Keratinocyte (primary cell): ENCODE data around the gene C10orf95. TPM values are rescaled to one million over a fixed set of nuclear protein-coding genes. Genes with fewer than 3 reads are reported as not detected.

ENCODE experiments used
- DNase-seq: peaks from one replicate; pipeline ENCODE4 v3.0.0-alpha.2; 2011; ENCODE audit warnings: low read depth, missing footprints, low spot score
- FAIRE-seq: peaks from 2 replicates; lab custom pipeline; 2011; peaks lifted over from hg19 to GRCh38; lab: Jason Lieb, UNC
- H2AFZ ChIP-seq: 2 replicates; pipeline ENCODE4 v1.6.0; 2012; ENCODE audit warnings: low read length, control low read depth, inconsistent platforms; ENCODE audit not compliant: control insufficient read depth
- H3K27ac ChIP-seq: 2 replicates; pipeline ENCODE4 v1.5.1; 2011; ENCODE audit warnings: low read length; ENCODE audit not compliant: control insufficient read depth, insufficient read depth
- H3K27me3 ChIP-seq: 3 replicates; pipeline ENCODE4 v1.6.0; 2011; ENCODE audit warnings: low read length; ENCODE audit not compliant: control insufficient read depth, insufficient read depth; ENCODE audit errors: extremely low read depth
- H3K36me3 ChIP-seq, 2 experiments: 2 replicates in 1 of 2; 3 replicates in 1 of 2; pipeline ENCODE4 v1.5.1; 2011; ENCODE audit warnings: low read length in 2 of 2, mild to moderate bottlenecking in 1 of 2; ENCODE audit not compliant: control insufficient read depth in 2 of 2, insufficient read depth in 2 of 2; ENCODE audit errors: extremely low read depth in 1 of 2
- H3K4me1 ChIP-seq: 3 replicates; pipeline ENCODE4 v1.5.1; 2011; ENCODE audit warnings: low read length; ENCODE audit not compliant: control insufficient read depth, insufficient read depth; ENCODE audit errors: extremely low read depth
- H3K4me2 ChIP-seq: 3 replicates; pipeline ENCODE4 v1.6.0; 2011; ENCODE audit warnings: low read depth, low read length; ENCODE audit not compliant: control insufficient read depth, insufficient read depth; ENCODE audit errors: extremely low read depth
- H3K4me3 ChIP-seq, 3 experiments: fragments of 200-600 bp in 1 of 3; sonication (generic) in 1 of 3; 2 replicates in 2 of 3; 3 replicates in 1 of 3; pipeline ENCODE4 v1.5.1; 2011 to 2016; ENCODE audit warnings: low read length in 3 of 3, mild to moderate bottlenecking in 3 of 3, control low read depth in 2 of 3, inconsistent platforms in 1 of 3, low read depth in 1 of 3, mixed read lengths in 1 of 3, mixed run types in 1 of 3, moderate library complexity in 1 of 3; ENCODE audit not compliant: control insufficient read depth in 2 of 3, insufficient read depth in 2 of 3; ENCODE audit errors: extremely low read depth in 1 of 3
- H3K79me2 ChIP-seq: 2 replicates; pipeline ENCODE4 v1.6.0; 2012; ENCODE audit warnings: low read length; ENCODE audit not compliant: control insufficient read depth, insufficient read depth
- H3K9ac ChIP-seq: 3 replicates; pipeline ENCODE4 v1.6.0; 2011; ENCODE audit warnings: low read length; ENCODE audit not compliant: control insufficient read depth, insufficient read depth; ENCODE audit errors: extremely low read depth
- H3K9me1 ChIP-seq: 3 replicates; pipeline ENCODE4 v1.6.0; 2011; ENCODE audit warnings: low read length; ENCODE audit not compliant: control insufficient read depth, insufficient read depth; ENCODE audit errors: extremely low read depth
- H3K9me3 ChIP-seq: 2 replicates; pipeline ENCODE4 v1.5.1; 2012; ENCODE audit warnings: low read depth, low read length; ENCODE audit not compliant: control insufficient read depth
- H4K20me1 ChIP-seq: 3 replicates; pipeline ENCODE4 v1.6.0; 2011; ENCODE audit warnings: low read length; ENCODE audit not compliant: control insufficient read depth, insufficient read depth; ENCODE audit errors: extremely low read depth
- CTCF ChIP-seq, 3 experiments: IDR thresholded peaks in 1 of 3; conservative IDR thresholded peaks in 1 of 3; optimal IDR thresholded peaks in 1 of 3; 2 replicates in 2 of 3; 3 replicates in 1 of 3; pipeline versions ENCODE3 to v1.5.1; 2011; ENCODE audit warnings: low read length in 3 of 3, mild to moderate bottlenecking in 3 of 3, moderate library complexity in 2 of 3, control low read depth in 1 of 3, inconsistent platforms in 1 of 3; ENCODE audit not compliant: insufficient read depth in 2 of 3; ENCODE audit errors: extremely low read depth in 1 of 3
- EZH2 ChIP-seq: IDR thresholded peaks from one replicate; pipeline ENCODE4 v1.6.1; 2012; ENCODE audit warnings: inconsistent platforms, mild to moderate bottlenecking, low read length, moderate library complexity
- dilution Hi-C: fragments of 300-500 bp; cut with MboI; formaldehyde crosslinking; loops from one replicate; pipeline ENCODE4 v1.7.0; 2020; ENCODE audit warnings: low sequenced_read_pairs; ENCODE audit not compliant: extremely low pct_ligation_motif_present
- polyA plus RNA-seq, 5 experiments: library from polyadenylated mRNA; depleted of rRNA in 3 of 5; stranded (reverse) in 3 of 5; stranded (forward) in 1 of 5; unstranded in 1 of 5; fragments of >200 nt; gene quantifications; 1 replicate in 1 of 5; 2 replicates in 3 of 5; 3 replicates in 1 of 5; pipeline versions ENCODE4 v1.2.1 to v1.2.3, GENCODE V29; 2011 to 2012; ENCODE audit warnings: missing spikeins in 2 of 5, low read depth in 1 of 5, low replicate concordance in 1 of 5

The C10orf95 gene
- polyA plus RNA-seq, 1 donor (not counting 4 experiments of a cell fraction or from before 2014, with no cell fraction given) = 0.63 TPM

- Histone ChIP-seq H3K27ac (no peak overlapping the region), H4K20me1 (no peaks in the 10 kb centered on the region), H3K79me2 (peaks cover 9% of the 10 kb centered on the region), H3K9me1 (no peaks in the 10 kb centered on the region), H3K4me3 (no peak overlapping the region), H3K27me3 (peaks cover 20% of the 10 kb centered on the region), H2AFZ (no peak overlapping the region), H3K4me2 (no peak overlapping the region), H3K9me3 (no peaks in the 10 kb centered on the region), H3K36me3 (no peaks in the 10 kb centered on the region), H3K4me1 (peaks cover 6% of the 10 kb centered on the region), H3K9ac (no peak overlapping the region)
- FAIRE-seq = no peak
- DNase-seq = no peak
- dilution Hi-C loops = no loop called here
- TF ChIP-seq EZH2 = no peak
- no peak for TF ChIP-seq CTCF (optimal IDR thresholded peaks at IDR 0.05 in 1 of 3, IDR thresholded peaks at IDR 0.05 in 1 of 3, conservative IDR thresholded peaks at IDR 0.05 in 1 of 3; ENCODE audit: extremely low read depth in 1 of 3, insufficient read depth in 2 of 3, low read length in 3 of 3)
Observed at GRCh38 chr10:102436312-102436711, 15.0 kb downstream of the C10orf95 start.

GRCh38 chr10:102435529-102436233 is 15.7 kb downstream of the C10orf95 start:
- no peak overlapping the region for H3K27ac ChIP-seq
- no peaks in the 10 kb centered on the region for H3K36me3 ChIP-seq
- H3K4me2 ChIP-seq = peak overlapping the region; percentile 27
- FAIRE-seq = no peak
- no peak overlapping the region for H2AFZ ChIP-seq
- no peak overlapping the region for H3K4me3 ChIP-seq
- H4K20me1 ChIP-seq = no peaks in the 10 kb centered on the region
- no peak for DNase-seq
- TF ChIP-seq EZH2 (peak; percentile 12), CTCF (optimal IDR thresholded peaks at IDR 0.05 in 1 of 3, IDR thresholded peaks at IDR 0.05 in 1 of 3, conservative IDR thresholded peaks at IDR 0.05 in 1 of 3; ENCODE audit: extremely low read depth in 1 of 3, insufficient read depth in 2 of 3, low read length in 3 of 3) (no peak)
- dilution Hi-C loops = no loop called here
- H3K79me2 ChIP-seq = peaks cover 10% of the 10 kb centered on the region
- peaks cover 20% of the 10 kb centered on the region for H3K27me3 ChIP-seq
- no peaks in the 10 kb centered on the region for H3K9me1 ChIP-seq
- no peak overlapping the region for H3K9ac ChIP-seq
- H3K9me3 ChIP-seq = no peaks in the 10 kb centered on the region
- peaks cover 6% of the 10 kb centered on the region for H3K4me1 ChIP-seq
